AG09309 (cell line): ENCODE data around the gene CCDC194.
A peak's percentile ranks its signal among the peaks of the same experiment; 100 is the strongest.

Source experiments
- DNase-seq: peaks from one replicate; pipeline ENCODE4 v3.0.0-alpha.2; 2010; ENCODE audit warnings: low read depth
- H3K4me3 ChIP-seq: 2 replicates; pipeline ENCODE4 v1.5.1; 2011; ENCODE audit warnings: mild to moderate bottlenecking, low read depth, low read length, moderate library complexity; ENCODE audit not compliant: control insufficient read depth
- TF ChIP-seq, protein P1 (sequence below): IDR thresholded peaks from 2 replicates; pipeline ENCODE4 v1.5.1; 2011; ENCODE audit warnings: mild to moderate bottlenecking, low read depth, low read length, inconsistent platforms; ENCODE audit not compliant: insufficient read depth, control insufficient read depth; ENCODE audit errors: missing control alignments

Gene CCDC194

DNA sequence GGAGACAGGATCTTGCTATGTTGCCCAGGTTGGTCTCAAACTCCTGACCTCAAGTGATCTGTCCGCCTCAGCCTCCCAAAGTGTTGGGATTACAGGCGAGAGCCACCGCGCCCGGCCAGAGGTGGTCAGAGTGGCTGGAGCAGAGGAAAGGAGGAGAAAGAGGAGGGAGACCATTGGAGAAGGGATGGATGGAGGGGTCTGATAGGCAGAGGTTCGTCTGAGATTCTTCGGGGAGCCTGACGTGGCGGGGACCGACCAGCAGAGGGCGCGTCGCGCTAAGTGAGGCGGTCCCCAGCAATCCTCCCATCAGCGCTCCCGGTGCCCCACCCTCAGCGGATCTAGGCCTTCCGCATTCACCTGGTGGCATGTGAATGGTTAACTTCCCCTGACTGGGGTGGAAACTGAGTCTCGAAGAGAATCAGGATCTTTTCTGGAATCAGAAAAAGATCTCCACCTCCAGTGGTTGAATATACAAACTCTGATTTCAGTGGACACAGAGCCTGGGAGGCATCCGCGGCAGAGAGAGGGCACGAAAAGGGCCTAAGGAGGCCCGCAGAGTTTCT lies 47.8 kb downstream of the CCDC194 start:
- no peak overlapping the region for H3K4me3 ChIP-seq
- no peak for DNase-seq
- TF ChIP-seq, protein P1, sequence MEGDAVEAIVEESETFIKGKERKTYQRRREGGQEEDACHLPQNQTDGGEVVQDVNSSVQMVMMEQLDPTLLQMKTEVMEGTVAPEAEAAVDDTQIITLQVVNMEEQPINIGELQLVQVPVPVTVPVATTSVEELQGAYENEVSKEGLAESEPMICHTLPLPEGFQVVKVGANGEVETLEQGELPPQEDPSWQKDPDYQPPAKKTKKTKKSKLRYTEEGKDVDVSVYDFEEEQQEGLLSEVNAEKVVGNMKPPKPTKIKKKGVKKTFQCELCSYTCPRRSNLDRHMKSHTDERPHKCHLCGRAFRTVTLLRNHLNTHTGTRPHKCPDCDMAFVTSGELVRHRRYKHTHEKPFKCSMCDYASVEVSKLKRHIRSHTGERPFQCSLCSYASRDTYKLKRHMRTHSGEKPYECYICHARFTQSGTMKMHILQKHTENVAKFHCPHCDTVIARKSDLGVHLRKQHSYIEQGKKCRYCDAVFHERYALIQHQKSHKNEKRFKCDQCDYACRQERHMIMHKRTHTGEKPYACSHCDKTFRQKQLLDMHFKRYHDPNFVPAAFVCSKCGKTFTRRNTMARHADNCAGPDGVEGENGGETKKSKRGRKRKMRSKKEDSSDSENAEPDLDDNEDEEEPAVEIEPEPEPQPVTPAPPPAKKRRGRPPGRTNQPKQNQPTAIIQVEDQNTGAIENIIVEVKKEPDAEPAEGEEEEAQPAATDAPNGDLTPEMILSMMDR, result peak; percentile 91

DNA sequence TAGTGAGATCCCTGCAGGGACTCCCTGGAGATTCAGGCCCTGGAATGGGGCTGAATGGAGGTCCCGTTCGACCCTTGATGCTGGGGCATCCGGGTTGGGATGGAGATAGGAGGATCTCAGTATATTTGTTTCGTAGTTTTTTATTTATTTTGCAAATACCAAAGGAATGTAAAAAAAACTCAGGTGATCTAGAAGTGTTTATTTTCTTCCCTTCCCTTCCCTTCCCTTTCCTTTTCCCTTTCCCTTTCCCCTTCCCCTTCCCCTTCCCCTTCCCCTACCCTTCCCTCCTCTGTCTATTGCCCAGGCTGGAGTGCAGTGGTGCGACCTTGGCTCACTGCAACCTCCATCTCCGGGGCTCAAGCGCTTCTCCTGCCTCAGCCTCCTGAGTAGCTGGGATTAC lies 52.2 kb downstream of the CCDC194 start:
- TF ChIP-seq, protein P1, result no peak
- DNase-seq, result no peak
- H3K4me3 ChIP-seq, result no peak overlapping the region

DNA sequence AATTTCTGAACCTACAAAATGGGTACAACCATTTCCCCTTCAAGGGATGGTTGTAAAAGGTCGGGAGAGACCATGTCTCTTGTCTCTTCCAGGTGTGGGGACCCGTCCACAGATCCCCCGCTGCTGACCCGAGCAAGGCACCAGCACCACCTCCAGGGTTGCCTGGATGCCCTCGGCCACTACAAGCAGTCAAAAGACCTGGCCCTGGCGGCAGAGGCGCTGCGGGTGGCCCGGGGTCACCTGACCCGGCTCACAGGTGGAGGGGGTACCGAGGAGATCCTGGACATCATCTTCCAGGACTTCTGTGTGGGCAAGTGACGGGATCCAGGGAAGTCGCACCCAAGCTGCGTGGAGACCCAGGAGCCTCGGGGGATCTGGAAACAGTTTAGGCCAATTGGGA lies 52.6 kb downstream of the CCDC194 start:
- TF ChIP-seq, protein P1, result no peak
- no peak overlapping the region for H3K4me3 ChIP-seq
- no peak for DNase-seq

DNA sequence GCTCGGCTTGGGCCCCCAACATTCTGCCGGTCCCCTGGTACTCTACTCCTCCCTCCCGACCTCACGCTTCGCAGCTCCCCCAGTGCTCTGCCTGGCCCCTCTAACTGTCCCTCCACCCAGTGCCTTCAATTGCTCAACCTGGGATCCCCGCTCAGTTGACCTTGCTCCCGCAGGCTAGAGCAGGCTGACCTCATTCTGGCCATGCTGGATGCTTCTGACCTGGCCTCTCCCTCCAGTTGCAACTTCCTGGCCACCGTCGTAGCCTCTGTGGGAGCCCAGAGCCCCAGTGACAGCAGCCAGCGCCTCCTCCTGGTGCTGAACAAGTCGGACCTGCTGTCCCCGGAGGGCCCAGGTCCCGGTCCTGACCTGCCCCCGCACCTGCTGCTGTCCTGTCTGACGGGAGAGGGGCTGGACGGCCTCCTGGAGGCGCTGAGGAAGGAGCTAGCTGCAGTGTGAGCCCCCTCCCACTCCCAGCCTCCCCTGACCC lies 53.1 kb downstream of the CCDC194 start:
- TF ChIP-seq, protein P1, result no peak
- DNase-seq, result no peak
- H3K4me3 ChIP-seq, result no peak overlapping the region
